HepG2 (cell line): Measurements from ENCODE around the gene CREBRF. TPM values are rescaled to one million over a fixed set of nuclear protein-coding genes. Genes with fewer than 3 reads are reported as not detected.

Source experiments
- ARID5B ChIP-seq: IDR thresholded peaks from 2 replicates; pipeline ENCODE4 v1.4.0; 2020; ENCODE audit warnings: mild to moderate bottlenecking, missing genetic modification reagents
- BRD4 ChIP-seq: sonication (generic); formaldehyde crosslinking; IDR thresholded peaks from 2 replicates; pipeline ENCODE4 v1.4.0; 2020; ENCODE audit warnings: missing genetic modification reagents
- ELF1 ChIP-seq: sonication (generic); formaldehyde crosslinking; IDR thresholded peaks from 2 replicates; pipeline ENCODE4 v1.4.0; 2020; ENCODE audit warnings: missing genetic modification reagents
- ELF3 ChIP-seq: IDR thresholded peaks from 2 replicates; pipeline ENCODE4 v1.6.1; 2016; ENCODE audit warnings: missing genetic modification reagents, missing compliant biosample characterization
- FOXM1 ChIP-seq: sonication (generic); formaldehyde crosslinking; IDR thresholded peaks from 2 replicates; pipeline ENCODE4 v1.5.0; 2020; ENCODE audit warnings: missing genetic modification reagents
- KIAA2018 ChIP-seq: sonication (generic); formaldehyde crosslinking; IDR thresholded peaks from 2 replicates; pipeline ENCODE4 v1.5.0; 2020; ENCODE audit warnings: mild to moderate bottlenecking, missing genetic modification reagents, borderline replicate concordance
- MEIS1 ChIP-seq: sonication (generic); formaldehyde crosslinking; IDR thresholded peaks from 2 replicates; pipeline ENCODE4 v1.9.0; 2021; ENCODE audit warnings: mild to moderate bottlenecking, missing genetic modification reagents, moderate library complexity, borderline replicate concordance
- PAF1 ChIP-seq: IDR thresholded peaks from 2 replicates; pipeline ENCODE4 v1.6.1; 2016; ENCODE audit warnings: missing genetic modification reagents, missing compliant biosample characterization
- PHF20 ChIP-seq: sonication (generic); formaldehyde crosslinking; IDR thresholded peaks from 2 replicates; pipeline ENCODE4 v1.5.0; 2020; ENCODE audit warnings: mild to moderate bottlenecking, missing genetic modification reagents
- RCOR2 ChIP-seq: IDR thresholded peaks from 2 replicates; pipeline ENCODE4 v1.6.1; 2016; ENCODE audit warnings: missing biosample characterization, missing genetic modification reagents
- THAP9 ChIP-seq: sonication (generic); formaldehyde crosslinking; IDR thresholded peaks from 2 replicates; pipeline ENCODE4; 2020; ENCODE audit warnings: missing genetic modification reagents, mild to moderate bottlenecking, borderline replicate concordance
- ZMAT3 ChIP-seq: sonication (generic); formaldehyde crosslinking; conservative IDR thresholded peaks from 2 replicates; pipeline ENCODE4 v1.7.0; 2021; ENCODE audit warnings: missing genetic modification reagents
- ZNF331 ChIP-seq: sonication (generic); formaldehyde crosslinking; IDR thresholded peaks from 2 replicates; pipeline ENCODE4 v1.4.0; 2020; ENCODE audit warnings: missing genetic modification reagents
- polyA plus RNA-seq, 8 experiments: library from polyadenylated mRNA; depleted of rRNA in 3 of 8; stranded (reverse) in 7 of 8; unstranded in 1 of 8; fragments of >200 nt; fragmentation: Illumina TruSeq in 4 of 8; extraction: Trizol in 4 of 8; gene quantifications; 2 replicates each; pipeline versions ENCODE4 v1.2.1 to v1.2.3, GENCODE V29; 2011 to 2016; ENCODE audit warnings: low read depth in 4 of 8, missing spikeins in 1 of 8, mixed read lengths in 1 of 8; ENCODE audit not compliant: insufficient read depth in 1 of 8
- total RNA-seq, 5 experiments: library from RNA; depleted of rRNA; stranded (reverse); fragments of >200 nt; fragmentation: Illumina TruSeq; extraction: Trizol; gene quantifications; 2 replicates each; pipeline ENCODE4 v1.2.3, GENCODE V29; 2016; ENCODE audit warnings: low read depth in 1 of 5

Gene CREBRF
- total and polyA plus RNA-seq, 2 of the 13 experiments (the other 11 are each of a cell fraction or from before 2014, with no cell fraction given) = 4.5 to 10.2 TPM

- TF ChIP-seq FOXM1 (CRISPR knock-in tag) = no peak
- TF ChIP-seq PAF1 (CRISPR knock-in tag) = no peak
- TF ChIP-seq ELF3 (CRISPR knock-in tag) = 0 out of 2 replicates have a peak, but pooled peaks have one; percentile 37
- TF ChIP-seq MEIS1 (CRISPR knock-in tag) = 0 out of 2 replicates have a peak, but pooled peaks have one; percentile 20
- no peak for TF ChIP-seq THAP9 (CRISPR knock-in tag)
- TF ChIP-seq BRD4 (CRISPR knock-in tag) = no peak
- no peak for TF ChIP-seq KIAA2018 (CRISPR knock-in tag)
- TF ChIP-seq ZMAT3 = no peak
- TF ChIP-seq ELF1 (CRISPR knock-in tag) = no peak
- TF ChIP-seq ARID5B (CRISPR knock-in tag) = peak; percentile 57
- TF ChIP-seq RCOR2 (CRISPR knock-in tag) = peak; percentile 44; the same call in 1 of the 2 replicates
- 0 out of 2 replicates have a peak, but pooled peaks have one; percentile 16 for TF ChIP-seq ZNF331 (CRISPR knock-in tag)
- no peak for TF ChIP-seq PHF20 (CRISPR knock-in tag)
Measured at GRCh38 chr5:173015598-173016455, 40.3 kb upstream of the CREBRF start (continued).
